MM.1S (cell line): ENCODE data around the gene ZNF521.

ENCODE experiments used
- EZH2 ChIP-seq: fragments of 300-600 bp; sonication (generic); optimal IDR thresholded peaks from 2 replicates; pipeline ENCODE3; 2017; ENCODE audit warnings: low read depth, mild to moderate bottlenecking, antibody characterized with exemption, low read length, mixed read lengths
- EZH2phosphoT487 ChIP-seq: fragments of 300-600 bp; sonication (generic); IDR thresholded peaks from 2 replicates; pipeline ENCODE4 v1.6.1; 2018; ENCODE audit warnings: antibody characterized with exemption, low read length
- TF ChIP-seq, protein P1 (sequence below): fragments of 300-600 bp; sonication (generic); IDR thresholded peaks from 2 replicates; pipeline ENCODE4 v1.5.1; 2016; ENCODE audit warnings: antibody characterized with exemption, low read length, mixed read lengths

DNA sequence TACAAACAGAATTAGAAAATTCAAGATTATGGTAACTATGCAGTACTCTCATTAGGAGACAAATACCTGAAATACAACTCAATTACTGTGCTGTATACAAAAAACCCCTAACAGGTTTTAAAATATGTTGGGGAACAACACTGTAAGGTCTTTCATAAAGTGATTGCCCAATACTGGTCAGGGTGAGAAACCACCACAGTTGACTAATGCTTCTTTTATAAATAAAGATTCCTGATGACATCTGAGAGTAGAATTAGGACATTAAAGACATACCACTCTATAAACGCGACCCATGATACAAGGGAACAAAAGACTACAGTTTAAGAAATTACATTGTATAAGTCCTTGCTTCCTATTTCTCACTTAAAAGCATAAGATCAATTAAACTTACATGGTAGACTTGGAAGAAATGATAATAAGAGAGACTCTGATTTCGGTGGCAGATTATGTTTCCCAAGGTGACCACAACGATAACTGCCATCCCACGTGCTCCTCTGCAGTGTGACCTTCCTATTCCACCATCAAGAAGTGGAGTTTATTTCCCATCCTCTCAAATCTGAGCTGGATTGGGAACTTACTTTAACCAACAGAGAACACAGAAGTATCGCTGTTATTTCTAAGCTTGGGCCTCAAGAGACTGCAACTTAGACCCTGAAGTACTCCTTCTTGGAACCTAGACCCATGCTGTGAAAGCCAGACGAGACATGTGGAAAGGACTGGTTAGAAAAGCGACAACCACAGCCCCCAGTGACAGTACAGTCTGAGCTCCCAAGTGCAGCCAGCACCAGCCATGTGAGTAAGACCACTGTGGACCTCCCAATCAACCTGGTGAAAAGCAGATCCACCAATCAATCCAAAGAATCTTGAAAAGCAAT is 52.3 kb downstream of the ZNF521 start:
- TF ChIP-seq EZH2phosphoT487 (no peak), EZH2 (no peak)
- TF ChIP-seq, protein P1, sequence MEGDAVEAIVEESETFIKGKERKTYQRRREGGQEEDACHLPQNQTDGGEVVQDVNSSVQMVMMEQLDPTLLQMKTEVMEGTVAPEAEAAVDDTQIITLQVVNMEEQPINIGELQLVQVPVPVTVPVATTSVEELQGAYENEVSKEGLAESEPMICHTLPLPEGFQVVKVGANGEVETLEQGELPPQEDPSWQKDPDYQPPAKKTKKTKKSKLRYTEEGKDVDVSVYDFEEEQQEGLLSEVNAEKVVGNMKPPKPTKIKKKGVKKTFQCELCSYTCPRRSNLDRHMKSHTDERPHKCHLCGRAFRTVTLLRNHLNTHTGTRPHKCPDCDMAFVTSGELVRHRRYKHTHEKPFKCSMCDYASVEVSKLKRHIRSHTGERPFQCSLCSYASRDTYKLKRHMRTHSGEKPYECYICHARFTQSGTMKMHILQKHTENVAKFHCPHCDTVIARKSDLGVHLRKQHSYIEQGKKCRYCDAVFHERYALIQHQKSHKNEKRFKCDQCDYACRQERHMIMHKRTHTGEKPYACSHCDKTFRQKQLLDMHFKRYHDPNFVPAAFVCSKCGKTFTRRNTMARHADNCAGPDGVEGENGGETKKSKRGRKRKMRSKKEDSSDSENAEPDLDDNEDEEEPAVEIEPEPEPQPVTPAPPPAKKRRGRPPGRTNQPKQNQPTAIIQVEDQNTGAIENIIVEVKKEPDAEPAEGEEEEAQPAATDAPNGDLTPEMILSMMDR: no peak
